DOHH2 (cell line): Measurements from ENCODE around the gene ACTN1.
A peak's percentile ranks its signal among the peaks of the same experiment; 100 is the strongest.

ENCODE experiments used
- H3F3A ChIP-seq: fragments of 200-600 bp; sonication (generic), shearing (Covaris generic); 2 replicates; pipeline ENCODE4 v1.6.0; 2016; ENCODE audit warnings: antibody characterized with exemption, mild to moderate bottlenecking; ENCODE audit not compliant: control insufficient read depth, insufficient read depth
- H3K27ac ChIP-seq: fragments of 200-600 bp; sonication (generic); 2 replicates; pipeline ENCODE4 v1.5.1; 2014; ENCODE audit warnings: low read depth, mild to moderate bottlenecking, low read length, moderate library complexity
- H3K27me3 ChIP-seq: fragments of 200-600 bp; sonication (generic); 2 replicates; pipeline ENCODE4 v1.6.1; 2014; ENCODE audit warnings: mild to moderate bottlenecking, low read length, mixed read lengths; ENCODE audit not compliant: control insufficient read depth
- H3K36me3 ChIP-seq: fragments of 200-600 bp; sonication (generic); 2 replicates; pipeline ENCODE4 v1.6.1; 2014; ENCODE audit warnings: mild to moderate bottlenecking, low read length, moderate library complexity, mixed read lengths; ENCODE audit not compliant: control insufficient read depth
- H3K4me1 ChIP-seq: fragments of 200-600 bp; sonication (generic); 2 replicates; pipeline ENCODE4 v1.6.1; 2014; ENCODE audit warnings: mild to moderate bottlenecking, low read length, mixed read lengths; ENCODE audit not compliant: control insufficient read depth
- H3K4me2 ChIP-seq: fragments of 200-600 bp; sonication (generic); 2 replicates; pipeline ENCODE4 v1.6.0; 2014; ENCODE audit warnings: mild to moderate bottlenecking, low read length, moderate library complexity
- H3K4me3 ChIP-seq: fragments of 200-600 bp; sonication (generic); 2 replicates; pipeline ENCODE4 v1.5.1; 2014; ENCODE audit warnings: mild to moderate bottlenecking, low read length, mixed read lengths
- H3K79me2 ChIP-seq: fragments of 200-600 bp; sonication (generic); 2 replicates; pipeline ENCODE4 v1.6.1; 2014; ENCODE audit warnings: mild to moderate bottlenecking, low read length, mixed read lengths; ENCODE audit not compliant: control insufficient read depth
- H3K9me2 ChIP-seq: fragments of 200-600 bp; sonication (generic); replicated peaks from 2 replicates; pipeline ENCODE4 v1.6.1; 2014; ENCODE audit warnings: mild to moderate bottlenecking, low read length, mixed read lengths; ENCODE audit not compliant: control insufficient read depth
- H3K9me3 ChIP-seq: fragments of 200-600 bp; sonication (generic); 2 replicates; pipeline ENCODE4 v1.6.1; 2014; ENCODE audit warnings: antibody characterized with exemption, low read length, mixed read lengths; ENCODE audit not compliant: control insufficient read depth, insufficient read depth
- H4K20me1 ChIP-seq: fragments of 200-600 bp; sonication (generic); 2 replicates; pipeline ENCODE4 v1.6.0; 2014; ENCODE audit warnings: low read depth, mild to moderate bottlenecking, antibody characterized with exemption, low read length, moderate library complexity; ENCODE audit not compliant: control insufficient read depth, insufficient read depth
- EZH2phosphoT487 ChIP-seq: fragments of 200-600 bp; sonication (generic); IDR thresholded peaks from 2 replicates; pipeline ENCODE4 v1.6.1; 2017; ENCODE audit warnings: borderline replicate concordance, mild to moderate bottlenecking, antibody characterized with exemption, low read length, moderate library complexity, mixed read lengths
- TF ChIP-seq, protein P1 (sequence below): fragments of 200-600 bp; sonication (generic); IDR thresholded peaks from one replicate; pipeline ENCODE4 v1.5.1; 2014; ENCODE audit warnings: antibody characterized with exemption, mild to moderate bottlenecking, low read depth, low read length; ENCODE audit not compliant: poor library complexity, severe bottlenecking

ACTN1 gene

DNA sequence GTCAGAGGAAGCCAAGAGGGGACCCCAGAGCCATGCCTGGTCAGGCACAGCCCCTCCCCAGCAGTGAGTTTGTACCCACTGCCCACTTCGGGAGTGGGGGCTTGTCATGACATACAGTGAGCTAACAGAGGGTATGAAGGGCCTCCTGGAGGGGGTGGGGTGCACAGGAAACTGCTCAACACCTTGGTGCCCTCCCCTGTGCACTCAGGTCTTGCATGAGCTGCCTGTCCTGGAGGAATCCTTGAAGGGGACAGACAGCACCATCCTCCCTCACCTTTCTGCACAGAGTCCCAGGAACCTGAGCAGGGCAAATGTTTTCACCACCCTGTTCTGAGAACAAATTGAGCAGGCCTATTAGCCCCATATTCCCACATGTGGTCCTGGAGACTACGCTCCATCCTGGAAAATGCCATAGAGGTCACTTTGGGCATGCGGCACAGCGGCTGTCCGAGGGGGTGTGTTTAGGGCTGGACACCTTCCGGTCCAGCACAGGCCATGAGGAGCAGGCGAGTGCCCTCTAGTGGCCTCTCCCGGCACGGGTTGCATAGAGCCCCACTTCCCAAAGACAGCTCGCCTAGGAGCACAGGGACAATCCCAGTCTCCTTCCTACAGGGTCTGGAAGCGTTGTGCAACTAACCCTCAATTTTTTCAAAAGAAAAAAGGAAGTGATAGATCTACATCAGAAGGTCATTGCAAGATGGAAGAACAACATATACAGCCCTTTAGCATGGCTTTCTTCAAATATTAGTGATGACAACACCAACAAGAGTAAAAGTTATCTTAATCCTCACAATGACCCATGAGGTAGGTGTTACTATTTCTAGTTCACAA is 154.4 kb downstream of the ACTN1 start:
- Histone ChIP-seq H3K36me3 (no peaks in the 10 kb centered on the region), H3K4me1 (peaks cover 68% of the 10 kb centered on the region), H3K27ac (no peak overlapping the region), H3K9me2 (no peaks in the 10 kb centered on the region), H3K4me3 (peak overlapping the region; percentile 39), H4K20me1 (no peaks in the 10 kb centered on the region), H3K79me2 (no peaks in the 10 kb centered on the region), H3K27me3 (no peaks in the 10 kb centered on the region), H3F3A (0 out of 2 replicates have a peak, but pooled peaks cover 10% of the 10 kb centered on the region), H3K4me2 (peak overlapping the region; percentile 60), H3K9me3 (no peaks in the 10 kb centered on the region)
- TF ChIP-seq, protein P1, sequence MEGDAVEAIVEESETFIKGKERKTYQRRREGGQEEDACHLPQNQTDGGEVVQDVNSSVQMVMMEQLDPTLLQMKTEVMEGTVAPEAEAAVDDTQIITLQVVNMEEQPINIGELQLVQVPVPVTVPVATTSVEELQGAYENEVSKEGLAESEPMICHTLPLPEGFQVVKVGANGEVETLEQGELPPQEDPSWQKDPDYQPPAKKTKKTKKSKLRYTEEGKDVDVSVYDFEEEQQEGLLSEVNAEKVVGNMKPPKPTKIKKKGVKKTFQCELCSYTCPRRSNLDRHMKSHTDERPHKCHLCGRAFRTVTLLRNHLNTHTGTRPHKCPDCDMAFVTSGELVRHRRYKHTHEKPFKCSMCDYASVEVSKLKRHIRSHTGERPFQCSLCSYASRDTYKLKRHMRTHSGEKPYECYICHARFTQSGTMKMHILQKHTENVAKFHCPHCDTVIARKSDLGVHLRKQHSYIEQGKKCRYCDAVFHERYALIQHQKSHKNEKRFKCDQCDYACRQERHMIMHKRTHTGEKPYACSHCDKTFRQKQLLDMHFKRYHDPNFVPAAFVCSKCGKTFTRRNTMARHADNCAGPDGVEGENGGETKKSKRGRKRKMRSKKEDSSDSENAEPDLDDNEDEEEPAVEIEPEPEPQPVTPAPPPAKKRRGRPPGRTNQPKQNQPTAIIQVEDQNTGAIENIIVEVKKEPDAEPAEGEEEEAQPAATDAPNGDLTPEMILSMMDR: peak; percentile 99
- TF ChIP-seq EZH2phosphoT487: no peak

DNA sequence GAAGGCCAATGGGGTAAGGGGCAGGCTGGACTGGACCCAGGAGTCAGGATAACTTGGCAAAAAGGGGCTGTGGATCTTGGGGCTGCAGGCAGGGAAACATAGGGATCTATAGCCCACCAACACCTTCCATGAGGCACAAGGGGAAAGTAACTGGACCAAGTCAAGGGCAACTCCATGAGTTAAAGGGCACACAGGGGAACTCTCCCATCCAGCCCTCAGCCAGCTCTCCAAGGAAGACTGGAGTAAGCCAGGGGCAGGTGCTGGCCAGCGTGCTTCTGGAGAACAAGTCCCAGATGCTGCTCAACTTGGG is 154.9 kb downstream of the ACTN1 start:
- Histone ChIP-seq H3K4me3 (peak overlapping the region; percentile 39; the same call in 1 of the 2 replicates), H3F3A (0 out of 2 replicates have a peak, but pooled peaks cover 9% of the 10 kb centered on the region), H3K4me1 (peaks cover 74% of the 10 kb centered on the region), H3K4me2 (peak overlapping the region; percentile 60), H3K27ac (no peak overlapping the region), H3K36me3 (no peaks in the 10 kb centered on the region), H3K79me2 (no peaks in the 10 kb centered on the region), H4K20me1 (no peaks in the 10 kb centered on the region), H3K9me3 (no peaks in the 10 kb centered on the region), H3K27me3 (no peaks in the 10 kb centered on the region), H3K9me2 (no peaks in the 10 kb centered on the region)
- TF ChIP-seq EZH2phosphoT487: no peak
- TF ChIP-seq, protein P1: no peak
